Hepatocyte (in vitro differentiated cells): ENCODE results near the gene THOP1. TPM values are rescaled to one million over a fixed set of nuclear protein-coding genes. Genes with fewer than 3 reads are reported as not detected.

Experiments used
- DNase-seq: peaks from one replicate; pipeline ENCODE4 v3.0.0-alpha.2; 2016; ENCODE audit warnings: low spot score
- H2AFZ ChIP-seq: fragments of 200-600 bp; sonication (generic); 2 replicates; pipeline ENCODE4 v1.6.0; 2016; ENCODE audit warnings: antibody characterized with exemption, mild to moderate bottlenecking
- H3K27ac ChIP-seq: fragments of 200-600 bp; sonication (generic); 2 replicates; pipeline ENCODE4 v1.5.1; 2016; ENCODE audit warnings: mild to moderate bottlenecking
- H3K27me3 ChIP-seq: fragments of 200-600 bp; sonication (generic); 2 replicates; pipeline ENCODE4 v1.6.1; 2016
- H3K36me3 ChIP-seq: fragments of 200-600 bp; sonication (generic); replicated peaks from 2 replicates; pipeline ENCODE4 v1.5.1; 2016; ENCODE audit warnings: low read depth; ENCODE audit not compliant: insufficient read depth
- H3K4me1 ChIP-seq: fragments of 200-600 bp; sonication (generic); 2 replicates; pipeline ENCODE4 v1.5.1; 2016; ENCODE audit warnings: mild to moderate bottlenecking, moderate library complexity; ENCODE audit not compliant: insufficient read depth
- H3K4me2 ChIP-seq: fragments of 200-600 bp; sonication (generic); 2 replicates; pipeline ENCODE4 v1.6.0; 2016
- H3K4me3 ChIP-seq: fragments of 200-600 bp; sonication (generic); 2 replicates; pipeline ENCODE4 v1.5.1; 2016; ENCODE audit warnings: mild to moderate bottlenecking
- H3K79me2 ChIP-seq: fragments of 200-600 bp; sonication (generic); 2 replicates; pipeline ENCODE4 v1.6.0; 2017; ENCODE audit warnings: mild to moderate bottlenecking
- H3K9me2 ChIP-seq: fragments of 200-600 bp; sonication (generic); replicated peaks from 2 replicates; pipeline ENCODE4 v1.6.0; 2017; ENCODE audit warnings: mild to moderate bottlenecking; ENCODE audit not compliant: insufficient read depth
- H3K9me3 ChIP-seq: fragments of 200-600 bp; sonication (generic); 2 replicates; pipeline ENCODE4 v1.5.1; 2016; ENCODE audit warnings: low read depth, mild to moderate bottlenecking
- H4K20me1 ChIP-seq: fragments of 200-600 bp; sonication (generic); 2 replicates; pipeline ENCODE4 v1.6.0; 2016; ENCODE audit warnings: mild to moderate bottlenecking; ENCODE audit not compliant: insufficient read depth, poor library complexity, severe bottlenecking
- CTCF ChIP-seq: fragments of 200-600 bp; sonication (generic); IDR thresholded peaks from 2 replicates; pipeline ENCODE4 v1.5.1; 2016; ENCODE audit warnings: antibody characterized with exemption, mild to moderate bottlenecking; ENCODE audit not compliant: poor library complexity
- EZH2 ChIP-seq: fragments of 200-600 bp; sonication (generic); IDR thresholded peaks from 2 replicates; pipeline ENCODE4 v1.6.1; 2016; ENCODE audit warnings: antibody characterized with exemption, mild to moderate bottlenecking, borderline replicate concordance
- EZH2phosphoT487 ChIP-seq: fragments of 200-600 bp; sonication (generic); IDR thresholded peaks from one replicate; pipeline ENCODE4 v1.6.1; 2018; ENCODE audit warnings: antibody characterized with exemption, mild to moderate bottlenecking, low read depth, moderate library complexity; ENCODE audit not compliant: unreplicated experiment, severe bottlenecking
- WGBS: methylation state at CpG from one replicate; pipeline ENCODE4 v1.1.6; 2016; ENCODE audit warnings: low lambda C conversion rate; ENCODE audit errors: missing lambda C conversion rate; 5-methylcytosine and 5-hydroxymethylcytosine counted together
- polyA plus RNA-seq: library from polyadenylated mRNA; unstranded; fragments of >200 nt; fragmentation: Nextera tagmentation; extraction: Ambion mirVana; gene quantifications from 2 replicates; pipeline ENCODE4 v1.2.1, GENCODE V29; 2016
- total RNA-seq: library from RNA; depleted of rRNA; stranded (reverse); fragments of >200 nt; gene quantifications from 2 replicates; pipeline ENCODE4 v1.2.3, GENCODE V29; 2014

THOP1 gene
- total and polyA plus RNA-seq, 2 experiments from 2014 or later: 61.4 to 64.3 TPM

DNA sequence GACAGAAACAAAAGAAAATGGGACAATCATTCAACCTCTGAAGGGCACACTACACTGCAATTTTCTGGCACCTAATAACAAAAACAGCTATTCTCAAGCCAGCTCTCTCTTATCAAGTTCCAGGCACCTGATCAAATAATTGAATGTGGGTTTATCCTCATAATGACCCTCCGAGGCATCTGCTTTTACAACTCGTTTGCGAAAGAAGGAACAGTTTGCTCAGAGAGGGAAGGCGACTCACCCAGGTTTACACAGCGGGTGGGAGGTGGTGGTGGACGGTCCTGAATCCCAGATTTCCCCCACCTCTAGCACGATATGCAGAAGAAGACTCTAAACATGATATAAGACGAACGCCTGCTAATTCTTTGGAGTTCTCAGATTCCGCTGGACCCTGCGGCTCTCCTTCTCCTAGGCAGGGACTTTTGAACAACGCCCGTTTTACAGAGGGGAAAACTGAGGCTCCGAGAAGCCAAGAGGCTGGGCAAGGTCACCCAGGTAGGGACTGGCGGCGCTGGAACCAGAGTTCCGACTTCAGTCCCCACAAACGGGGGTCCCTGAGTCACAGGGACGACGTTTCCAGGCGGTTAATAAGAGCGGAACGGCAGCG lies 2.9 kb upstream of the THOP1 start:
- Histone ChIP-seq H3K27me3 (no peaks in the 10 kb centered on the region), H3K9me2 (no peaks in the 10 kb centered on the region), H3K9me3 (no peaks in the 10 kb centered on the region), H3K36me3 (no peaks in the 10 kb centered on the region), H3K79me2 (peaks cover 76% of the 10 kb centered on the region), H3K4me3 (peak overlapping the region; percentile 94), H4K20me1 (peaks cover 21% of the 10 kb centered on the region), H3K4me1 (peaks cover 17% of the 10 kb centered on the region), H3K27ac (peak overlapping the region; percentile 72), H3K4me2 (peak overlapping the region; percentile 91), H2AFZ (peak overlapping the region; percentile 41)
- WGBS: 5% methylated on average over 24 of the region's 24 CpGs
- no peak for TF ChIP-seq EZH2phosphoT487
- TF ChIP-seq CTCF: no peak
- TF ChIP-seq EZH2: no peak
- DNase-seq: no peak

GRCh38 chr19:2782936-2783780 lies 2.1 kb upstream of the THOP1 start, which contains the start of gene SGTA:
Gene SGTA (minus strand): TSS chr19:2783273. CDS start chr19:2769068, 14,205 bp downstream.
- Histone ChIP-seq H4K20me1 (peaks cover 18% of the 10 kb centered on the region), H3K9me3 (no peaks in the 10 kb centered on the region), H3K4me2 (peak within 1 kb of the TSS; percentile 91), H3K4me3 (peak within 1 kb of the TSS; percentile 94), H3K9me2 (no peaks in the 10 kb centered on the region), H3K36me3 (no peaks in the 10 kb centered on the region), H3K4me1 (peaks cover 17% of the 10 kb centered on the region), H3K27me3 (no peaks in the 10 kb centered on the region), H3K27ac (peak within 1 kb of the TSS; percentile 82), H2AFZ (peak within 1 kb of the TSS; percentile 49), H3K79me2 (peaks cover 76% of the 10 kb centered on the region)
- DNase-seq: peak; percentile 99
- whole genome bisulfite sequencing: under 1% methylated on average over 66 of the region's 68 CpGs
- TF ChIP-seq EZH2phosphoT487 (no peak), CTCF (peak; percentile 29), EZH2 (no peak)

DNA sequence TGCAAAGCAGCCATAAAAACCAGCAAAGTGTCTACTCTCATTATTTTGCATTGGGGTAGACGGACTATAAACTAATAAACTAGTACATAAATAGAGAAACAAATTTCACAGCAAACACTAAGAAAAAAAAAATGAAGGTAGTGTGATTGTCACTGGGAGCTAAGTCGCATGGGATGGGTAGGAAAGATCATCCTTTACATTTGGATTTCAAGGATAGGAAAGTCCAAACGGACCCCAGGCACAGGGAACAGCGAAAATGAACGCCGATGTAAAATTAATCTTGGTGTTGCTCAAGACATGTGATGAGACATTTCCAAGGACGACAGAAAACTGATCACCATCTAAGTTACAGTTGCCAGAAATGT lies 1.5 kb upstream of the THOP1 start:
- Histone ChIP-seq H3K9me3 (no peaks in the 10 kb centered on the region), H3K27me3 (no peaks in the 10 kb centered on the region), H3K27ac (peak overlapping the region; percentile 82), H3K79me2 (peaks cover 76% of the 10 kb centered on the region), H3K4me2 (peak overlapping the region; percentile 73), H3K9me2 (no peaks in the 10 kb centered on the region), H4K20me1 (peaks cover 16% of the 10 kb centered on the region), H3K4me1 (peaks cover 17% of the 10 kb centered on the region), H2AFZ (peak overlapping the region; percentile 49), H3K36me3 (no peaks in the 10 kb centered on the region), H3K4me3 (no peak overlapping the region)
- 91% methylated on average over 7 of the region's 7 CpGs for WGBS
- no peak for TF ChIP-seq EZH2phosphoT487
- TF ChIP-seq EZH2: no peak
- TF ChIP-seq CTCF: no peak
- no peak for DNase-seq
